GM21717 (cell line): Measurements from ENCODE around the gene POLE.

Source experiments
- ATAC-seq: cut with Tn5 transposase; IDR thresholded peaks from one replicate; pipeline ENCODE4 v1.9.1; 2021; ENCODE audit warnings: mild to moderate bottlenecking, moderate library complexity; ENCODE audit not compliant: unreplicated experiment

The POLE gene

DNA sequence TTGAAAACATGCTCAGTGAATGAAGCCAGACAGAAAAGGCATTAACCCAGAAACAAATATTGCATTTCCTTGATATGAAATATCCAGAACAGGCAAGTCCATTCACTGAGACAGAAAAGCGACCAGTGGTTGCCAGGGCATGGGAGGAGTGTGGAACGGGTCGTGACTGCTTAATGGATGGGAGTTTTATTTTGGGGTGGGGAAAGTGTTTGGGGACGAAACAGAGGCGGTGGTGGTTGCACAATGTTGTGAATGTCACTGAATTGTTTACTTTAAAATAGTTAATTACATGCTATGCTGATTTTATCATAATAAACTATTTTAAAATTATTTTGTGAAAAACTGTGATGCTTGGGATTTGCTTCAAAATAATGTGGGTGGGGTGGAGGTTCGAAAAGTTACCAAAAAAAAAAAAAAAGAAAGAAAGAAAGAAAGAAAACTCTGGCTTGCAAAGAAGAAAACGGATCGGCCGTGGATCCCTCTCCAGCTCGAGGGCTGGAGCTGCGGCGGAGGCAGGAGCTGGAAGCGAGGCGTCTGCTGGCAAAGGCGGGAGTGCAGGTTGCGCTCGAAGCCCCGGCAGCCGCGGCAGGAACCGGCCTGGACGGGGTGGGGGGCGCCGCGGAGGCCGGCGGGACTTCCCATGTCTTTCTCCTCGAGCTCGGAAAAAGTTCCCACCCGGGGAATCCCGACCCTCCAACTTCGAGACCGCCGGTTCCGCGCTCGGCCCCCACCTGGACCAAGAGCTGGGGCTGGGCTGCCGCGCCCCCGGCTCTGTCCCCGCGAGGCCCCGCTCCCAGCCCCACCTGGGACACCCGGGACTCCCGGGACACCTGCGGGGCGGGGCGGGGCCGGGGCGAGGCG, 69.1 kb downstream of the POLE start:
- no peak for ATAC-seq

- no peak for ATAC-seq
These were observed 69.9 kb downstream of the POLE start for GRCh38 chr12:132617135-132617701.

DNA sequence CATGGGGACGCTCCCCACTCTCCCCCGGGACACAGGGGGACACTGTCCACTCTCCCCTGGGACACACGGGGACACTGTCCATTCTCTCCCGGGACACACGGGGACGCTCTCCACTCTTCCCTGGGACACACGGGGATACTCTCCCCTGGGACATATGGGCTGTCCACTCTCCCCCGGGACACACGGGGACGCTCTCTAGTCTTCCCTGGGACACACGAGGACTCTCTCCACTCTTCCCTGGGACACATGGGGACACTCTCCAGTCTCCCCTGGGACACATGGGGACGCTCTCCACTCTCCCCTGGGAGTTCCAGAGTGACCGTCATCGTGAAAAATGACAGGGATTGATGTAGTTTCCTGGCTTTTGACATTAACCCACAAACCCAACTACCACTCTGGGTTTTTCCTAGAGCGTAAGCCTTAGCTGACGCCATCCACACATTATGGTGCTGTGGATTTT, 71.5 kb downstream of the POLE start:
- no peak for ATAC-seq

DNA sequence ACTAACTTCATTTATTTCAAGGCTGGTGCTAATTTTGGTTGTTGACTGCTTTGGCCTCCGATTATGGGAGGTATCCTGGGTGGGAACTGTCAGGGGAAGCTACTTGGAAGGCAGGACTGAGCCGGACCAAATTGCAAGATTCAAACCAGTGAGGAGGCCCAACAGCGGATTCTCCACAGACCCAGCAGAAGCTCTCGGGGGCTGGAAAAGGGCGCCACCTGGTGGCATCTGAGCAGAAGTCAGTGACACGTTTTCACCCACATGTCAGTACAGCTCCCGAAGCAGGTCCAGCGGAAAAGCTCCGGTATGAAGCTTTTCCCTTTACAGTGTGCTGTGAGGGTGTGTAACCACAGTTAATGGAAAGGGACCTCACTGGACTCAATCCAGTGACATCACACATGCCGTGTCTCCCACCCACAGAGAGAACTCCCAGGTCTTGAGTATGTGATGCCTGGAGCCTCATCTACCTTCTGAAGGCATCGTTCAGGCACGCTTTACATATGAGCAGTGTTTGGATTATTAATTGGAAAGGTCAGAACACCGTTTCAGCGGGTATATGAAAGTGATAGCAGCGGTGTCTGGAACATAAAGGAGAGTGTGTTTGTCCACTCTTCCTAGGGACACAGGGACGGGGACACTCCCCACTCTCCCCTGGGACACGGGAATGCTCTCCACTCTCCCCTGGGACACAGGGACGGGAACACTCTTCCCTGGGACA, 72.1 kb downstream of the POLE start:
- ATAC-seq = no peak

DNA sequence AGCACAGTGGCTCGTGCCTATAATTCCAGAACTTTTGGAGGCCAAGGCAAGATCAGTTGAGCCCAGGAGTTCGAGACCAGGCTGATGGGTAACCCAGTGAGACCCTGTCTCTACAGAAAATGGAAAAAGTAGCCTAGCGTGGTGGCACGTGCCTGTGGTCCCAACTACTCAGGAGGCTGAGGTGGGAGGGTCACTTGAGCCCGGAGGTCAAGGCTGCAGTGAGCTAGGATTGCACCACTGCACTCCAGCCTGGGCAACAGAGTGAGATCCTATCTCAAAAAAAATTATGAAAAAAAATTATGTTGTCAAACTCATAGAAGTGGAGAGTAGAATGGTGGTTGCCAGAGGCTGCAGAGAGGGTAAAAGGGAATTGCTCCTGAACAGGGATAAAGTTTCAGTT, 73.1 kb downstream of the POLE start:
- ATAC-seq = no peak

GRCh38 chr12:132611620-132612019, 75.5 kb downstream of the POLE start:
- no peak for ATAC-seq

DNA sequence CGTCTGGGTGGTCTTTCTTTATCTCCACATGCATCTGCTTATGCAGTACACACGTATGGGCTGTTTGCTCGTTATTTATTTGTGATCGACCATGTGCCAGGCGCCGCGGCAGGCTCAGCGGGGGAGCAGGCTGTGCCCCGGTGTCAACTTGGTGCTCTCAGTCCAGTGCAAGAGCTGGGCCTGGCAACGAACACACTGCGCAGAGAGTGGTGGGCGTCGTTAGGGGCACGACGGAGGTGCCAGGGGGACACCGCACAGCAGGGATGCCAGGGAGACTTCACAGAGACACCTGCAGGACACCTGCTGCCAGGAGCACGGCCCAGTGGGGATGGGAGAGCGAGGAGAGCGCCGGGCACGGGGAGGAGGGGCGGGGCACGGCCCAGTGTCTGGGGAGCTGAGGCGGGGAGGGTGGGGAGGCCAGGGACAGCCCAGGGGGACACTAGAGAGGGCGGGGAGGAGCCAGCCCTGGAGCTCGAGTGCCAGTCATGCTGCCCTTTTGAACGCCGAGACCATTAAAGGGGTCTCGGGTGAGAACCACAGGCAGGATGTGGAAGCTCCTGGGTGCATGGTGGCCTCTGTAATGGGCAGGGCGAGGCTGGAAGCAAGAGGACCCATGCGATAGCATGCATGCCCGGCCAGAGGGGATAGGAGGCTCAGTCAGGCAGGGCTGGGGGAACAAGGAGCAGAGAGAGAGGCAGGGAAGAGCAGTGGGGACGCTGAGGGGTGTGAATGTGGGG, 76.1 kb downstream of the POLE start:
- ATAC-seq = no peak

DNA sequence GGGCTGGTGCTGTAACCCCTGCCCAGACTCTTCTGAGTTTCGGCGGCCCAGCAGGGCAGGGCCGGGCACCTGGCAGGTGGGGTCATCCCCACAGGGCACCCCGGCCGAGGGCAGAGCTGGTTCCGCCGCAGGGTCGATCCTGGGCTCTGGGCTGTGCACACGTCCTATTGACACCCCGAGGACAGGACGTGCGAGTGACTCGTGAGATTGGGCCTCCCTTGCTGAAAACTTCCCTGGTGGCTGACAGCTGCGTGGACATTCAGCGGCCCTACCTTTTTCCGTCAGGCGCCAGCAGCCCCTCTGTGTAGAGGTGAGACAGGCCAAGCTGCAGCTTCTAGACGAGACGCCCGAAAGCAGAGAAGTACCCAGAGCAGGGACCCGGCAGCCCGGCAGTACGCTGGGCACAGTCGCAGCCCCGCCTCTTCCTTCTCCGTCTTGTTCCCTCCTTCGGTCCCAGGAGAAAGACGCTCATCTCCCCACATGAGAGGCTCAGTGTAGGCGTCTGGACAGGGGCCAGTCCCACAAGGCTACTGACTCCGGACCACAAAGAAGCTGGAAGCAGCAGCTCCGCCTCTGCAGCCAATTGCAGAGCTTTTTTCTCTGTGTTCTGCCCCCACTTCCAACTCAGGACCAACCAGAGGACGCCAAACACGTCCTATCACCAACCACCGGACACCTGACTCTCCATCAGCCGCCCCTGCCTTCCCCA, 76.9 kb downstream of the POLE start, which contains the start of gene LRCOL1:
Gene LRCOL1, minus strand, starts transcription at position 532 of the 709 bp plus-strand sequence. CDS start 4,331 bp downstream, outside the sequence.
- ATAC-seq = no peak

- no peak for ATAC-seq
These were observed 78.6 kb downstream of the POLE start for GRCh38 chr12:132608231-132609171.

- ATAC-seq = no peak
These were observed 80.2 kb downstream of the POLE start for GRCh38 chr12:132606927-132607326.

DNA sequence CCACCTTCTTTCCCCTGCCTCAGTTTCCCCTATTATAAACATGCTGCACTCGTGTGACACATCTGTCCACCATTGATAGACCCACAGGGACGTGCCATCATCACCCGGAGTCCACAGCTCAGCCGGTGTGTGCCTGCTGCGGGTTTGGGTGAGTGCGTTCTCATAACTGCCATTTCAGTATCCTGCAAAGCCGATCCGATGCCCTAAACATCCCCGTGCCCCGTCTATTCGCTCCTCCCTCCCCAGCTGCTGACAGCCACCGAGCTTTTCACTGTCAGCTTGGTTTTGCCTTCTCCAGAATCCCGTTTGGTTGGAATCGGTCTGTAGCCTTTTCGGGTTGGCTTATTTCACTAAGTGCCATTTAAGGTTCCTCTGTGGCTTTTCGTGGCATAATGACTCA, 80.7 kb downstream of the POLE start:
- no peak for ATAC-seq

- no peak for ATAC-seq
These were observed 81.2 kb downstream of the POLE start for GRCh38 chr12:132605892-132606291.

DNA sequence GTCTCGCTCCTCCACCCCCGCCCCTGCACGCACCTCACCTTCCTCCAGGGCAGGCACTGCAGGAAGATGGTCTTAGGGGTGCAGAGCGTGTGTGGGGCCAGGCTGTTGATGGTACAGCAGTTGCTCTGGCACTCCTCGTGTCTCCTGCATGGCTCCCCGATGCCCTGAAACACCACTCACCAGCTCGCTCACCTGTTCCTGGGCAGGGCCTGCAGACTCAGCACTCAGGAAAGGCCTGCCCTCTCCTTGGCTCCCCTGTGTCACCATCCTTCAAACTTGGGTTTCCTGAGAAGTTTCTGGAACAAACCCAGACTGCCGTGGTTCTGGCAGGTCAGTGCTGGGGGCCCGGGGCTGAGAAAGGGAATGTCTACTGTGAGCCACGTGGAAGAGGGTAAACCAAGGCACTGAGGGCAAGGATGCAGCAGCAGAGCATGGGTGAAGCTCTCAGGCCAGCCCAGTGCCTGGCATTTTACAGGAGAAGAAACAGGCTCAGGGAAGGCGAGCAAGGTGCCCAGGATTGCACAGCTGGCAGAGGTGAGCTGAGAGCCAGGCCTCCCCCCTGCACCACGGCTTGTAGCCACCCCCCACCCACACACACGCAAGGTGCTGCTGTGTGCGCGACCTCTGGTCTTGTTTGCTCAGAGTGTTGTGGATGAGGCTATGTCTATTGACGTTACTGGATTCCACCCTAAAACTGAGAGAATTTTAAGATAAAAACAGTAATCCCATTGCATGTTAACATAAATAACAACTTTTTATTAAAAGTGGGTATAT, 82.3 kb downstream of the POLE start:
- ATAC-seq = no peak

DNA sequence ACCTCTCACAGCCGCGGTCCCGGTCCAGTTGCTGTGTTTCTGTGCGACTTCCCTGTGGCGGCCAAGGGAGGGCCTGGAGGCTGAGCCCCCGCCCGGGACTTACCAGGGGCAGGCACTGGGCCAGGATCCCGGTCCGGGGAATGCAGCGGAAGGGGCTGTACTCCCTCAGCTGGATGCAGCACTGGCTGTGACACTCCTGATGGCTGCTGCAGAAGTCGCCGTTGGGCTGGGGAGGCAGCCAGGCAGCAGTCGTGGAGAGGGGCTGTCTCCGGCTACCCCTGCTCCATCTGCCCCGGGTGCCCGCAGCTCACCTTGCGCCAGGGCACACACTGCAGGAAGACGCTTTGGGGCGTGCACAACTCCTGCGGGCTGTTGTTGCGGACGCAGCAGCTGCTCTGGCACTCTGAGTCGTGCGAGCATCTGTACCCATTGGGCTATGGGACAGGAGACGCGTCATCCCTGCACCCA, 83.0 kb downstream of the POLE start:
- ATAC-seq = no peak

DNA sequence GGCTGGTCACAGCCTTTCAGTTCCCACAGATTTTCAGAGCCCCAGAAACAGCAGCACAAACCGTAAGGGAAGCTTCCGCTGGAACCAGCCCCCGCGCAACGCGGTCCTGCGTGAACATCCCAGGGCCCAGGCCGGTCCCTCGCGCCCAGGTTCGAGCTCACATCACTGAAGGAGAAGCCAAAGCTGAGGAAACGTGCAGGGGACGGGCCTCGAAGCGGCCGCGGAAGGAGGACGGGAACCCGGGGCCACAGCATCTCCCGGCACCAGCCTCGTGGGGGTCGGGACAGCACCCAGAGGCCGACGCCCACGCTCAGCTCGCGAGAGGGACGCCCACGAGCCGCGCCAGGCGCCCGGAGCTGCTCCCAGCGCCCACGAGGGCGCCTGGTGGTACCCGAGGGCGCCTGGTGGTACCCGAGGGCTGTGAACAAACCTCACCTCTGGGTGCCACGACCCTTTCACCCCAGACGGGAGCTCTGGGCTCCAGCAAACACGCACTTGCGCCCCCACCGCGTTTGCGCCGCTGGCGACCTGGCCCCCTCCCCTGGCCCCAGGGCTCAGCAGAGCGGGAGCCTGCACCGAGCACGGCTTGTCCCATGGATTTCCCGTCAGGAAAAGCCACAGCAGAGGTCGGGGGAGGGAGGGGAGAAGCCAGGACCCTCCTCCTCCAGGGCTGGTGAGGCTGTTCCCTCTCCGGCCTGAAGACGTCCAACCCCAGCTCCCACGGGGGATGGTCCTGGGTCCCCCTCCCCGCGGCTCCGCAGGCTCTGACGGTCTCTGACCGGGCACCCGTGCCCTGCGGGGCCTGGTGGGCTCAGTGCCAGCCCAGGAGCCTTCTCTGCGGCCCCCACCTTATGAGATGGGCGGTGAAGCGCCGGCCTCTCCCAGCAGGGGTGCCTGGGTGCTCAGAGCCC, 83.6 kb downstream of the POLE start:
- no peak for ATAC-seq

DNA sequence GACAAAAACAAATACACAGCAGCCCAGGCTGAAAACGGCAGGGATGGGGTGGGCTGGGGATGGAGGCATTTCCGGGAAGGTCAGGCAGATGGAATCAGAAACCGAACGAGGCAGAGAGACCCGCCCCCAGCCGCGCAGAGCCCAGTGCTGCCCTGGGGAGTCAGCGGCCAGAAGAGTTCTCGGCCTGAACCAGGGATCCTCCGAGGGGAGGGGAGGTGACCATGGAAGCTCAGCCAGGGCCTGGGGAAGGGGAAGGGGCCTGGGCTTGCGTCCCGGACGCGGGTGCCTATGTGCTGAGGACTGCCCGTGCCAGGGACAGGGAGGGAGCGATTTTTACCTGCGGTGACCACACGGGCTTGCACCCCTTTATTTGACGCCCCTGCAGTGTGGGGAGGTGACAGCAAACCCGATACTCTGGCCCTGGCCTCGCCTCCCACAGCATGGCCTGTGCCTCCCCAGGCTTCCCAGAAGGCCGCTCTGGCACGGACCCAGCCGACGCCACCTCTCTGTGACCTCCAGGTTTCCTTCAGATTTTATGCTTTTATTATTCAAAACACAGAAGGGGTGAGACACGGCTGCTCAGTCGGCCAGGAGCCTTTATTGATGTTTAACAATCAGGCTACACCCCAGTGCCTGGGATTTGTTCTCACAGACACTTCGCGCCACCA, 84.4 kb downstream of the POLE start:
- no peak for ATAC-seq
